Adrenal gland (tissue), 5 donors: ENCODE measurements around the gene ANP32A.

ENCODE experiments used
- CTCF ChIP-seq, 6 experiments: fragments of 450-650 bp in 4 of 6; fragments of 200-600 bp in 2 of 6; sonication (generic) in 1 of 6; IDR thresholded peaks; 1 replicate in 5 of 6; 2 replicates in 1 of 6; pipeline versions ENCODE4 v1.5.1 to v1.8.0; 2016 to 2021; ENCODE audit warnings: antibody characterized with exemption in 6 of 6, mild to moderate bottlenecking in 2 of 6, moderate library complexity in 1 of 6
- POLR2A ChIP-seq, 2 donors: fragments of 450-650 bp; IDR thresholded peaks; one replicate each; pipeline ENCODE4 v1.6.1; 2017; ENCODE audit warnings: antibody characterized with exemption in 2 of 2, mild to moderate bottlenecking in 2 of 2, moderate library complexity in 1 of 2
- donor health status: DM: no; HTN: no; CAD: no.

- TF ChIP-seq CTCF (IDR thresholded peaks at IDR 0.05), result no peak
- no peak for TF ChIP-seq POLR2A (IDR thresholded peaks at IDR 0.05)
These were observed 88.2 kb downstream of the ANP32A start for GRCh38 chr15:68732451-68732850.
